Mesenteric fat pad (tissue), 1 donor: Measurements from ENCODE around the gene MARCHF6. TPM values are rescaled to one million over a fixed set of nuclear protein-coding genes. Genes with fewer than 3 reads are reported as not detected.
"Not testable (repeated sequence)": the region's sequence is repeated elsewhere in the genome, so short reads cannot be mapped to it uniquely, and the experiment has no call there.

Experiments
- DNase-seq: peaks from one replicate; pipeline ENCODE4 v3.0.0-alpha.2; 2020; ENCODE audit warnings: low spot score
- long read RNA-seq: library from polyadenylated mRNA; unstranded; transcript quantifications from one replicate; pipeline ENCODE4 v2.0.0, GENCODE V29; 2020
- total RNA-seq: library from RNA; stranded (reverse); fragmentation: NEBNext Ultra II Directional; extraction: Animal tissue kit (Norgen Biotek cat#: 25700); gene quantifications from one replicate; pipeline ENCODE4 v1.2.1, GENCODE V29; 2021
- donor health status: DM: yes; HTN: yes; CAD: no.

MARCHF6 gene, protein sequence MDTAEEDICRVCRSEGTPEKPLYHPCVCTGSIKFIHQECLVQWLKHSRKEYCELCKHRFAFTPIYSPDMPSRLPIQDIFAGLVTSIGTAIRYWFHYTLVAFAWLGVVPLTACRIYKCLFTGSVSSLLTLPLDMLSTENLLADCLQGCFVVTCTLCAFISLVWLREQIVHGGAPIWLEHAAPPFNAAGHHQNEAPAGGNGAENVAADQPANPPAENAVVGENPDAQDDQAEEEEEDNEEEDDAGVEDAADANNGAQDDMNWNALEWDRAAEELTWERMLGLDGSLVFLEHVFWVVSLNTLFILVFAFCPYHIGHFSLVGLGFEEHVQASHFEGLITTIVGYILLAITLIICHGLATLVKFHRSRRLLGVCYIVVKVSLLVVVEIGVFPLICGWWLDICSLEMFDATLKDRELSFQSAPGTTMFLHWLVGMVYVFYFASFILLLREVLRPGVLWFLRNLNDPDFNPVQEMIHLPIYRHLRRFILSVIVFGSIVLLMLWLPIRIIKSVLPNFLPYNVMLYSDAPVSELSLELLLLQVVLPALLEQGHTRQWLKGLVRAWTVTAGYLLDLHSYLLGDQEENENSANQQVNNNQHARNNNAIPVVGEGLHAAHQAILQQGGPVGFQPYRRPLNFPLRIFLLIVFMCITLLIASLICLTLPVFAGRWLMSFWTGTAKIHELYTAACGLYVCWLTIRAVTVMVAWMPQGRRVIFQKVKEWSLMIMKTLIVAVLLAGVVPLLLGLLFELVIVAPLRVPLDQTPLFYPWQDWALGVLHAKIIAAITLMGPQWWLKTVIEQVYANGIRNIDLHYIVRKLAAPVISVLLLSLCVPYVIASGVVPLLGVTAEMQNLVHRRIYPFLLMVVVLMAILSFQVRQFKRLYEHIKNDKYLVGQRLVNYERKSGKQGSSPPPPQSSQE
- 131 TPM for total RNA-seq
- long read RNA-seq, full-length matches to known transcripts, result 24 of 64 reads
- long read RNA-seq, partial matches to known transcripts, result 8 of 64 reads
- long read RNA-seq, other reads (novel, unspliced or antisense), result 32 of 64 reads

DNA sequence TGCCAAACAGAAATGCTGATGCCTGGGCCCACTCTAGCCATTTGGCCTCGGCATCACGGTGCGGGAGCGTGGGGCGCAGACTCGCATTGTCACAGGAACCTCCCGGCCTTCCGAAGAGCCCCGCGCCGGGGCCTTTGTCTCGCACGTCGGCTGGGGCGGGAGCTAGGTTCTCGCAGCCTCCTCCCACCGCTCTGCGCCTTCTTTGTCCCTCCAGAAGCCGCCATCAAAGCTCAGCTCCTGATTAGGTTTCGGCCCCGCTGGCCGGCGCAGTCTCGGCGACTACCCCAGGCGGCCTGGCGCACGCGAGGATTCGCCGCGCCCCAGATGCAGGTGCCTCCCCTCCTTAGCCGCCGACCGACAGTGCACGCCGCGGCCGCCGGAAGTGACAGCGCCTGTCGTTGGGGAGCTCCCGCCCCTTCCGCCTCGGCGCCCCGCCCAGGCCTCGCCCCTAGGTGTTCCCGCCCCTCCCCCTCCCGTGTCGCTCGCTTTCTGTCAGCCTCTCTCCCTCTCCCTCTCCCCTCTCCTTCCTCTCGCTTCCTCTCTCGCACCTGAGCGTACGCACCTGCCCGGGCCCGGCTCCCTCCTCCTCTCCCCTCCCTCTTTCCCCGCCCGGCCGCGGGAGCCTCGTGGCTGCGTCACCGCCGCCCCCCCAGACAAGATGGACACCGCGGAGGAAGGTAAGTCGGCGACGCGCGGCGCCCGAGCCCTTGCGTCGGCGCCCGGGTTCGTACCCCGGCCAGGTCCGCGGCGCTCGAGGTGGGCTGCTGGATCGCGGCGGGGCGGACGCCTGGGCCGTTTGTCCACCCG is at the start of gene MARCHF6:
Gene MARCHF6 (plus strand): TSS at position 455 of the 807 bp plus-strand sequence. CDS start 204 bp downstream, at position 659.
- peak; percentile 99 for DNase-seq

DNA sequence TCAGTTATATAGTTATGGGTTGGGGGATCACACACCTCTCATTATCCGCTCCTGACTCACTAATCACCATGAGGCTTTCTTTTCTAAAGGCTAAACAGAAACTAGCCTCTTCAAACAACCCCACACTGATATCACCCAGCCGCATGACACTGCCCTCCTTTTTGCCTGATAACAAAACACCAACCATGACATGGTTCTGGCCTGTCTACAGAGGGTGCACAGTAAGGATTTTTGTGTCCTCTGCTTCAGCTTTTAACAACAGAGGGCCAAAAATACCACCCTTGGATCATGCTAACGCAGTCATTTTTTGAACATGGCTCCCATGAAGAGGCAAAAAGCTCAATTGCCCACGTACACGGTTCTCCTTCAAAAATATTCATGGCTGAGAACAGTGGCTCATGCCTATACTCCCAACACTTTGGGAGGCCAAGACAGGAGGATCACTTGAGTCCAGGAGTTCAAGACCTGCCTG is 49.8 kb upstream of the MARCHF6 start:
- no peak for DNase-seq

DNA sequence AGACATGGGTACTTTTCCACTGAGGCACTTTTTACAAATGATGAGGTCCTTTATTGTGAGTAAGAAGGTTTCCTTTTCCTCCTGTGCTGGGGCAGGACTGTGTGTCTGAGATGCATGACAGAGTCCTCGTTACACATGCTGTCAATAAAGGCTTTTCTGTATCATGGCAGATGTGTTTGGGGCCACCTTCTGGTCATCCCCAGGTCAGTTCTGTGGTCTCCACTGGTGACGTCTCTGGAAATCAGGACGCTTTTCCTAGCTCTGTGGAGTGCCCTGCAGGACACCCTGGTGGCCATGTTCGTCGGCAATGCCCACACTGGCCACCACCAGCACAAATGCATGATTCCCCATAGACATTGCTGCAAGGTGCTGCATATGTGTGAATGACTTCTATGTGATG is 48.6 kb upstream of the MARCHF6 start:
- DNase-seq, result no peak

DNA sequence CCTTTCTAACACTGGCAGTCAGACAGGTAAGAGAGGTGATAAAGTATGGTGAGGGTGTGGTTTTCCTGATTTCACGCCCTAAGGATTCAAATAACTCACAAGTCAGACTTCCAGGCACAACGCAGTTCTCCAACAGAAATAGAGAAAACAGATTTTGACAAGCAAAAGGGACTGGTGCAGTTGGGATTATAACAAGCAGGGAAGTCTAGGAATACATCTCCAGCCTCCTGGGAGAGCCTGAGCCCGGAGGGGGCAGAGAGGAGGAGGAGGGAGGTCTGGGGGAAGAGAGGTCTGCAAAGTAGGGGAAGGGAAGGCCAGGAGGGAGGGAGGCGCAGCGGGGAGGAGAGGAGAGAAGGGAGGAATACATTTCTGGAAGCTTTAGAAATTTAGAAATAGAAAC is 47.4 kb upstream of the MARCHF6 start:
- DNase-seq, result no peak

DNA sequence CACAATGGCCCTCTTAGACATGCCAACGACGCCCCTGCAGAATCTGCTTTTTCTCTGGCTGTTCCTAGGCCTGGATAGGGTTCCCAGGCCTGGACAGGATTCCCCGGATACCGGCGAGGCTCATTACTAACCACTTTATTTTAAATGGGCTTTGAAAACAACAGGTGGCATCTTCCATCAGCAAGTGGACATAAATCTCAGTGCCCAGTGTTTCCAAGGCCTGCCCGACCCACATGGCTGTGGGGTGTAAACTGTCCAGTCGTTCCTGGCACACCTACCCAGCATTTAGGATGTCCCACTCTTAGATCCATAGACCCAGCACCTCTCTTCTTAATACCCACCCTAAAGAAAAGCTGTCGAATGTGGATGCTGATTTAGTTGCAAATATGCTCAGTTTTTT is 46.7 kb upstream of the MARCHF6 start:
- DNase-seq, result no peak

DNA sequence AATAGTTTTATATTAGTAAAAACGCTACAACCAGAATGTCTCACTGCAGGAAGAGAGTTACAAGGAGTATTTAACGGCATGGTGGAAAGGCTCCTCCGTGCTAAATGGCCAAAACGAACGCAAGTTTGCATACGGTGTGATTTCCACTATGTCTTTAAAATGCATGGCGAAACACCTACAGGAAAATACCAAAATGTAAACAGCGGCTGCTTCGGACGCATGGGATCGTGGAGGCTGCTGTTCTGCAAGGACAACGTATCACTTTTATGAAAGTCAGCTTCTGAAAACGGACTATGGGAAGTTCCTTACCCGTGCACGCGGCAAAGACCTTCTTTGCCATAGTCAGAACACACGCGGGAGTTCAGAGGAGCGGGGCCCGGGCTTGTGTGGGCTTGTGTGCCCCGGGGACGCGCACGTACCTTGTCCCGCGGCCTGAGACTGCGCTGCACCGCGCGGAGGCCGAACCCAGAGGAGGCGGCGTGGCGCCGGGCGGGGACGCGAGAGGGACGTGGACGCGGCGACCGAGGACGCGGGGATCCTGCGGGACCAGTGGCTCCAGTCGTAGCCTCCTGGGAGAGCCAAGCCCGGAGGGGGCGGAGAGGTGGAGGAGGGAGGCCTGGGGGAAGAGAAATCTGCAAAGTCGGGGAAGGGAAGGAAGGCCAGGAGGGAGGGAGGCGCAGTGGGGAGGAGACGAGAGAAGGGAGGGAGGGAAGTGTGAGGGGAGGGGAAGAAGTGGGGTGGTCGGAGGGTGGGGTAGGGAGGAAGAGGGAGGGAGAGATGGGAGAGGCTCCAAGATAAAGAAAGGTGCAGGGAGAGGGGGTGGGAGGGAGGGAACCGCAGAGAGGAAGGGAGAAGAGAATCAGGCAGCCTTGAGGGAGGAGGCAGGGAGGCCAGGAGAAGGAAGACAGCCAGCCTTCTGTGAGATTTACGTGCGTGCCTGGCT is 46.0 kb upstream of the MARCHF6 start, which contains the start of gene CMBL:
Gene CMBL (minus strand): TSS at position 697 of the 943 bp plus-strand sequence. CDS start 17,140 bp downstream, outside the sequence.
- DNase-seq, result no peak

DNA sequence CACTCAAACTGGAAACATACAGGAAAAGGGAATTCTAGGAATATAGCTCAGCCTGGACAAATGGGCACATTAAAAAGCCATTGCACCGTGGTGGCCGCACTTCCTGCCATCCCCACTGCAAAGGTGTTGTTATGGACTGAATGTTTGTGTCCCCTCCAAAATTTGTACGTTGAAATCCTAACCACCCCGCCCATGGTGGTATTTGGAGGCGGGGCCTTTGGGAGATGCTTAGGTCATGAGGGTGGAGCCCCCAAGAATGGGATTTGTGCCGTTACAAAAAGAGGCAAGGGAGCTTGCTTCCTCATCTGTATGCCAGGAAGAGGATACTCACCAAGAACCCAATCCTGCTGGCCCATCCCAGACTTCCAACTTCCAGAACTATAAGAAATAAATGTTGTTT is 44.7 kb upstream of the MARCHF6 start:
- no peak for DNase-seq

DNA sequence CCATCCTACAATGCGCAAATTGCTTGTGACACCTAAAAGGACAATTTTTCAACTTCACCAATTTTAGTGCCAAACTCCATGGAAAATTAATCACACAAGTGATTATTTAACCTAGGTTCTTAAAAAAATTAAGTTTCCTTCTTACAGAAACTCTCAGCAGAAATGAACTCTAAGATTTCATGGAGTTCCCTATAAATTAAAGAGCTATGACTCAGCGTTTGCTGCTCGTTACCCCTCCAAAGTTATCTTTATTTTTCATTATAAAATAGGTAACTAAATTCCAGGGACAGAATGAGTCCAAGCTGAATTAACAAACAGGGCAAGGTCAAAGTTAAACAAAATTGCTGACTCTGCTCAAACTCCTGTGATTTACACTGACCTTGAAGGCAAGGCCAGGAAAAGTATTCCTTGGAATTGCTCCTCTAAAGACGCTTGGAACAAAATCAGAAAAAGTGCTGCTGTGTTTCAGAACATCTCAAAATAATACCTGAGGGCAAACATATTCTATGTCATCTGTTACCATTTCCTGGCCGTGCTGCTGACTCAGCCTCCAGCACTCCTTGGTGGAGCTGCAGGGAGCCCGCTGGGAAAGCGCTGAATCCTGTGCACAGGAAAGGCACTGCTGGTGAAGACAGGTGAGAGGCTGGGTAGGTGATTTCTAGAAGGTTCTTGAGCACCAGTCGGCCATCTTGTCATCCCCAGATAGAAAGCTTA is 43.3 kb upstream of the MARCHF6 start:
- DNase-seq, result no peak

DNA sequence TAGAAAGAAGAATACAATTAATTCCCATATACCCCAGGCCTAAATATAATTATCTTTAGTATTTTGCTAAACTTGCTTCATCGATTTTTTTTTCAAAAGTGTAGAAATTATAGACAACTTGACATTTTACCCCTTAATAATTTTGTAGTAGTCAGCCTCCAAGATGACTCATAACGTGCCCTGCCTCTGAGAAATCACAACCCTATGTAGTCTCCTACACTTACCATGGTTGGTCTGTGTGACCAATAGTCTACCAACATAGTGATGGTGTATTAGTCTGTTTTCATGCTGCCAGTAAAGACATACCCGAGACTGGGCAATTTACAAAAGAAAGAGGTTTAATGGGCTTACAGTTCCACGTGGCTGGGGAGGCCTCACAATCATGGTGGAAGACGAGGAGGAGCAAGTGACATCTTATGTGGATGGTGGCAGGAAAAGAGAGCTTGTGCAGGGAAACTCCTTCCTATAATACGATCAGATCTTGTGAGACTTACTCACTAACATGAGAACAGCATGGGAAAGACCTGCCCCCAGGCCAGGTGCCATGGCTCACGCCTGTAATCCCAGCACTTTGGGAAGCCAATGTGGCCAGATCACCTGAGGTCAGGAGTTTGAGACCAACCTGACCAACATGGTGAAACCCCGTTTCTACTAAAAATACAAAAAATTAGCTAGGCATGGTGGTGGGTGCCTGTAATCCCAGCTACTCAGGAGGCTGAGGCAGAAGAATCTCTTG is 42.5 kb upstream of the MARCHF6 start:
- DNase-seq, result not testable (repeated sequence)

DNA sequence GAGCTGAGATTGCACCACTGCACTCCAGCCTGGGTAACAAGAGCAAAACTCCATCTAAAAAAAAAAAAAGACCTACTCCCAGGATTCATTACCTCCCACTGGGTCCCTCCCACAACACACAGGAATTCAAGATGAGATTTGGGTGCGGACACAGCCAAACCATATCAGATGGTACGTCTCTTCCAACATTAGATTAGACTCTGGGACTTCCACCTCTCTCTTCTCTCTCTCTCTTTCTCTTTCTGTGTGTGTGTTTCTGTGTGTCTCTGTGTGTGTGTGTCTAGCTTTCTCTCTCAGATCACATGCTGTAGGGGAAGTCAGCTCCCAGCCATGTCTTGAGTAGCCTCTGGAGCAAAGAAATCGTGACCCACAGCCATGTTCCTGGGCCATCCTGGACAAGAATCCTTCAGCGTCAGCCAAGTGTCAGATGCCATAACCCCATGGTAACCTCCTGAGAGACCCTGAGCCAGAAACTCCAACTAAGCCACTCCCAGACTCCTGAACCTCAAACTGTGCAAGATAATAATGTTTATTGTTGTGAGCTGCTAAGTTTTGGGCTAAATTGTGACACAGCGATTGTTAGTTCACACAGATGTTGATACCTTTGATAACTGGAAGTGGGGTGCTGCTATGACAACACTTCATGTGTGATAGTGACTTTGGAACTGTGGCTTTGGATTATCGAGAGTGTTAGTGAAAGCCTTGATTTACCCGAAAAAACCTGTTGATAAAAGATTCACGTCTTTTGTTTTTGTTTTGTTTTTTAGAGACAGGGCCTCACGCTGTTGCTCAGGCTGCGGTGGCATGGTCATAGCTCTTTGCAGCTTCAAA is 41.7 kb upstream of the MARCHF6 start:
- DNase-seq, result no peak

DNA sequence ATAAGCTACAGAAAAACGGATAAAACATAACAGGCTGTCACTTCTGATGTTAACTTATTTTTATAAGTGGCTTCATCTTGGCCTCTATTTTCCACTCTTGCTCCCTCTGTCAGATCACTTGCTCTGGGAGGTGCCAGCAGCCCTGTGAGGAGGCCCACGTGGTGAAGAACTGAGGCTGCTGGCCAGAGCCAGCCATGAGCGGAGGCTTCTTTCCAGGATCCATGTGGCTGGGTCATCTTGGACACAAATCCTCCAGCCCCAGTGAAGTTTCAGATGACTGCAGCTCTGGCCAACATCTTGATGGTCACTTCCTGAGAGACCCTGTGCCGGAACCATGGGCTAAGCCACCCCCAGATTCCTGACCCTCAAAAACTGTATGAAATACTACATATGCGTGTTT is 38.3 kb upstream of the MARCHF6 start:
- no peak for DNase-seq

DNA sequence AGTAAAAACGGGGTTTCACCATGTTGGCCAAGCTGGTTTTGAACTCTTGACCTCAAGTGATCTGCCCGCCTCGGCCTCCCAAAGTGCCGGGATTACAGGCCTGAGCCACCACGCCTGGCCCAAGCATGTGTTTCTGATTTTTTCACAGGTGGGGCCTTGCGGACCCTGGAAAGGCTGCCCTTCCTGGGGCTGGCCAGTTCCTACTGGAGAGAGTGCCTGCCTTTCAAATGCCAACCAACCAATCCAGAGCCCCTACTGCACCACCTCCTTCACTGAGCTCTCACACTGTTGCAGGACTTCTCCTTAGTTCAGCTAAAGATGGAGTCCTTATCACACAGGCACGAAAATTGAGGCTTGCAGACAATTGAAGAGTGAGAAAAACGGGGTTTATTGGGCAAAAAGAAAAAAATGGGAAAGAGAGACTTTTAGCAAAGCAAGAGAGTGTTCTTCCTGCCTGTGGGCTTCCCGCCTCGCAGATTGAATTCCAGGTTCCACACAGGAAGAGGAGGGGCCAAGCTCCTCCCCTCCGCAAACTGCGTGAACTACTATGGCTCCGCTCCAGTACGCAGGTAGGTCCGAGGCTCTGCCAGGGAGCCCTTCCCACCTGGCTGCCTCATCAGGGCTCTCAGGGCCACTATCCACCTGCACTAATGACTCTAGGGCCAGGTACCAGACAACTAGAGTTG is 37.5 kb upstream of the MARCHF6 start:
- DNase-seq, result no peak

DNA sequence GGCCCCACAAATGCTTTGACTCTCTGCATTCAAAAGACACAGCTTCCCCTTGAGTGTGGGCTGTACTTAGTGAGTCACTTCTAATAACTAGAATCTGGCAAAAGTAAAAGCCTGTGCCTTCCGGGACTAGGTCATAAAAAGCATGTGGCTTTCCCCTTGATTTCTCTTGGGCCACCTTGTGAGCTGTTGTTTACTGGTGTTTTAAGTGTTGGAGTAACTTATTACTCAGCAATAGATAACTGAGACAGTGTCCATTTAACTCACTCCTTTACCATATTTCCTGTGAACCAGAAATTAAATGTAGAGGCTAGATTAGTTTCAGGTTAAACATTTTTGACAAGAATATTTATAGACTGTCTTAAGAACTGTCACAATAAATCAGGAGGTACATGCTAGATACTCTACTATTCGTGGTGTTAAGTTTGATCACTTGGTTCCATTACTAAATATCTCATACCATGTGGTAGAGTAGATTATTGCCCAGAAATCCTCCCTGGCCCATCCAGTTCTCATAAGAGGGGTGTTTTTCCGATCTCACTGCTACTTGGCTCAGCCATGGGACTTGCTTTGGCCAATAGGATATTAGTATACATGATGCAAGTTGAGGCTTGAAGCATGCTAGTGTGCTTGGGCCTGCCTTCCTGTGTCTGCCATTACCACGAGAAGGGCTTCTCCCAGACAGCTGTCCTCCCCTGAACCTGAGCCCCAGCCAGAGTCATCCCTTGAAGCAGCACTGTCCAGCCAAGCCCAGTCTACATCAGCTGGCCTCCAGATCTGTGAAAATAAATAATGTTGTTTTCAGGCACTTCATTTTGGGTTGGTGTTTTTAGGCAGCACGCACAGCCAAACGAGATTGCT is 35.4 kb upstream of the MARCHF6 start:
- no peak for DNase-seq

DNA sequence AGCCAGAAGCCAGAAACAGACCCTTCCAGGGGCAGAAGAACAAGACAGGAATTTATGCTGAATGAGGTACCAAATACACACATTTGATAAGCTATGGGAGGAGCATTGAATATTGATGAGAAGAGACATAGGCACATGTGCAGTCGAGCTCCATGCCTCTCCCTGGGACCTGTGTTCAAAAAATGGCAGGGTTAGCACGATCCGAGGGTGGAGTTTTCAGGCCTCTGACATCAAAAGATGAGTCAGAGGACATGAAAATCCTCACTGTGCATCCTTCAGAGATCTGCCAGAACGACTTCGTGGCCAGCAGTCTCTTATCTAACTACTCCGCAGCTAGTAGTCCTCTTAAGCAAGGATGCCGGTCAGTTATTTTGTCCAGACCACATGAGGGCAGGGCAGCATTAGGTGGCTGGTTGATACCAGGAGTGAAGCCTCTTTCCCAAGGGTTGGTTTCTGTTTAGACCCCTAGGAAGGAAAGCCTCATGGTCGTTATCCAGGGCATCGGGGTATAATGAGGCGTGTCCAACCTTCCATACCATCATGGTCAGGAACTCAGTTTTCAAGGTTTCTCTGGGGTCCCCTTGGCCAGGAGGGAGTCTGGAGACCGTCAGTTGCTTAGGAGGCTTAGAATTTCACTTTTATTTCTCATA is 34.2 kb upstream of the MARCHF6 start:
- no peak for DNase-seq

DNA sequence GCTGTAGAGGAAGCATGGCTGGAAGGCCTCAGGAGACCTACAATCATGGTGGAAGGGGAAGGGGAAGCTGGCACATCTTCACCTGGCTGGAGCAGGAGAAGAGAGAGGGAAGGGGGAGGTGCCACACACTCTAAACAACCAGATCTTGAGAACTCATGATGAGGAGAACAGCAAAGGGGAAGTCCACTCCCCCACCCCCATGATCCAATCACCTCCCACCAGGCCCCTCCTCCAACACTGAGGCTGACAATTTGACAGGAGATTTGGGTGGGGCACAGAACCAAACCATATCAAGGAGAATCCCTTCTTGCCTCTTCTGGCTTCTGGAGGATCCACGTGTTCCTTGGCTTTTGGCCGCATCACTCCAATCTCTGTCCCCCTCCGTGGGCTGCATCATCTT is 32.7 kb upstream of the MARCHF6 start:
- DNase-seq, result peak; percentile 28
